NCI-H526 treated with DMSO at 0.1 percent for 48 hours (cell line): ENCODE data around the gene JADE2.
"Not testable (repeated sequence)": the region's sequence is repeated elsewhere in the genome, so short reads cannot be mapped to it uniquely, and the experiment has no call there.

Experiments used
- DNase-seq: peaks from one replicate; lab custom pipeline; 2025; lab: John Stamatoyannopoulos, UW

The JADE2 gene

GRCh38 chr5:134507452-134507851 lies 18.0 kb upstream of the JADE2 start:
- no peak for DNase-seq

DNA sequence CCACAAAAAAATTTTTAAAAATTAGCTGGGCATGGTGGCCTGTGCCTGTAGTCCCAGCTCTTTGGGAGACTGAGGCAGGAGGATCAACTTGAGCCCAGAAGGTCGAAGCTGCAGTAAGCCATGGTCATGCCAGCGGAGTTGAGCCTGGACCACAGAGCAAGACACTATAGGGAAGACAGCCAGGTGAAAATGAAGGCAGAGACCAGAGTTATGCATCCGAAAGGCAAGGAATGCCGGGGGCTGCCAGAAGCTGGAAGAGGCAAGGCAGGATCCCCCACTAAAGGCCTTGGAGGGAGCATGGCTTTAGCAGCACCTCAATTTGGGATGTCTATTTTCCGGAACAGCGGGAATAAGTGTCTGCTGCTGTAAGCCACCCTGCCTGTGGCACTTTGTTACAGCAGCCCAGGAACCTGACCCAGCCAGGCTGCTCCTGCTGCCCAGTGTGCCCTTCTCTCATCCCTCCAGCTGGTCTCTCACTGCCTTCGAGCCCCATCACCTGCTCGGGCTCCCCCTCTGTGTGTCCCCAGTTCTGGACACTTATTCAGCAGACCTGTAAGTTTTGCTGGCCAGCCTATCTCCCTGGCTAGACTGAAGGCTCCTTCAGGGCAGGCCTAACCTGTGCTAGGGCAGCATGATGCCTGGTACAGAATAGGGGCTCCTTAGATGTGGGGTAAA lies 16.8 kb upstream of the JADE2 start:
- no peak for DNase-seq

DNA sequence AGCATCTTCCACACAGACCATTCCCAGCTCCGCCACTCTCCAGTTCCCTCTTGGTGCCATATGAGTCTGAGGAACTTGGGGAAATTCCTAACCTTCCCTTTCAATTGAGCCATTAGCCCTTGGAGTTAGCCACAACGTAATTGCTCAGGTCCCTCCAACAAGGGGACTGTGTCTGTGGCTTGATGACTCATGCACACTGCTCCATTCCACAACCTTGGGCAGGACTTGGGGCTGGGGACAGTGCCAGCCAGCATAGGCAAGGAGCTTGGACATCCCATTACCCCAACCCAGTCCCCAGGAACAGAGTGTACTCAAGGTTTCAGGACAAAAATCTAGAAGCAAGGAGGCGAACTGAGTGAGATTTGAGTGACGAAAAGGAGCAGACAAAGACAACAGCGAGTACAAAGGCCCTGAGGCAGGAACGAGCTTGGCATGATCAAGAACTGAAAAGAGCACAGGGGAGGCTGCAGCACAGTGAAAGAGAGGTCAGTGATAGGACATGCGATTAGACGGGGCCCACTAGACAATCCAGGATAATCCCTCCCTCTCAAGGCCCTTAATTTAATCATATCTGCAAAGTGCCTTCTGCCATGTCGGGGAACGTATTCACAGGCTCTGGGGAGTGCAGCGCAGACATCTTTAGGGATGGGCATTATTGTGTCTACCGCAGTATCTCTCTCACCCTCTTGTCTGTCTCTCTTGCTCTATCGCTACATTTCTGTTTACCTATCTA lies 16.0 kb upstream of the JADE2 start:
- DNase-seq: no peak

DNA sequence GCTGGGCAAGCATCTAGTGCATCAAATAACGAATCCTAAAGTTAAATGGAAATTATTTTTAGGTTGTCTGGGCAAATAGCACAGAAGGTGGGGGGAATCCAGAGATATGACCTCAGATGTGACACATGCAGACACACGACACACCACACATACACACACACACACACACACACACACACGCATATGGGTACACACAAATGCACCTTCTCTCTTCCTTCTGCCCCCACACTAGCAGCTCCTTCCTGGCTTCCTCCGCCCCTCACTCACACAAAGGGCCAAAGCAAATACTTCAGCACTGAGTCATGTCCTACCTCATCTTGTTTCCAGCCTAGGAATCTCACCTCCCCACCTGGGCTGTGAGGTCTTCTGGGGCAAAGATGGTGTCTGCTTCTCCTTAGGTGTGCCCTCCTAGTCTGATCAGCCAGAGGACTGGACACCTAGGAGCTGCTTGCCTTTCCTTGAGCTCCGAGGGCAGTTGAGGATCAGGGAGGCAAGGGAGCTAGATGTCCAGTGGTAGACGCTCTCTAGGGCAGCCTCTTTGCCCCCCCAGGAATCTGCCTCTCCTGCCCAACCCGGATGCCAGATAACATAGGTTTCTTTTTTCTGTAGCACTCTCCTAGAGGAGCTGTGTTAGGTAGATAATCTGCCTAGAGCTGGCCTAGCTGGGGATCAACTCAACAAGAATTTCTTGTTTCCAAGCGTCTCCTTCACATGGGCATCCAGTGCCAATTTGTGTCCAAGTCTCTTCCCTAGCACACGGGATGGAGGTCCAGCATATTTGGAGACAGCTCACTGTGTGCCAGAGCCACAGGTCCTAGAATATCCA lies 14.3 kb upstream of the JADE2 start:
- DNase-seq: no peak

DNA sequence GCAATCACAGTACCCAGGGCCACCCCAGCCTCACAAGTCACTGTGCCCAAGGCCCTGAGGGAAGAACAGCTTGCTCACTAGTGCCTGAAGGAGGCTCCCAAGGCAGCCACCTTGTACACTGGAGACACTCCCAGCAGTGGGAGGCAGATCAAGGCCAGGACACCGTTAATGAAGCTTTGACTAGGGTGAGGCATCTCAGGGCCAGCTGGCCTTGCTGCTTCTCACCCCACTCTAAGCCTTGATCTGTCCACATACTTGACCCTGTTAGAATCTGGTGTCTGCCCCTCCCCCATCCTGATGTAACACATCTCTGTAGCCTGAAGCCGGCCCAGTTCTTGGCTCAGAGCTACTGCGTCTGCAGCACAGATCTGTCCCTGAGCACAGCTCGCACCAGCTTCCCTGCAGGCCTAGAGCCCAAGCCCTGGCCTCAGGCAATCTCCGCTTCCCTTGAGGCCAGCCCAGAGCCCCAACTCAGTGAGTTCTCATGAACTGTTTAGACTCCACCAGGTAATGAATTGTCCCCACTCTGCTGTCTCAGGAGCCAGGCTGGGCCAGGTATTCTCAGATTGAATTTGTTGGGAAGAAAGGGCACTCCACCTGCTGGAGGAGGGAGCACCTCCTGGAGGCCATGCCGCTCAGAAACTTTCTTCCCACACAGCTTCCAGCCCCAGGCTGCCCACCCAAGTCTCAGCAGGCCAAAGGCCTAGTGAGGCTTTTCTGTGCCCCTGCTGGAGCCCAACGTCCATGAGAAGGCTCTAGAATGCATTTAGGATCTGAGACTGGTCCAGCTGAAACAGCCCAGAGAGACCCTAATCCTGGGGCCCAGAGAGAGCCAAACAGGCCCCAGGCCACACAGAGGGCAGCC lies 13.4 kb upstream of the JADE2 start:
- DNase-seq: peak; percentile 5

GRCh38 chr5:134512661-134512999 lies 12.8 kb upstream of the JADE2 start:
- DNase-seq: no peak

GRCh38 chr5:134515801-134516200 lies 9.7 kb upstream of the JADE2 start:
- no peak for DNase-seq

DNA sequence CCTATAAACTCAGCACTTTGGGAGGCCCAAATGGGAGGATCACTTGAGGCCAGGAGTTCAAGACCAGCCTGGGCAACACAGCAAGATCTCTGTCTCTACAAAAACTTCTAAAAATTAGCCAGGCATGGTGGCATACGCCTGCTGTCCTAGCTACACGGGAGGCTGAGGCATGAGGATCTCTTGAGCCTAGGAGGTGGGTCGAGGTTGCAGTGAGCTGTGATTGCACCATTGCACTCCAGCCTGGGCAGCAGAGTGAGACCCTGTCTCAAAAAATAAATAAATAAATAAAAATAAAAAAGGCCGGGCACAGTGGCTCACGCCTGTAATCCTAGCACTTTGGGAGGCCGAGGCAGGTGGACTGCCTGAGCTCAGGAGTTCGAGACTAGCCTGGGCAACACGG lies 8.5 kb upstream of the JADE2 start:
- not testable (repeated sequence) for DNase-seq

- DNase-seq: no peak
Observed at GRCh38 chr5:134517553-134517952, 7.9 kb upstream of the JADE2 start.

GRCh38 chr5:134519989-134520388 lies 5.5 kb upstream of the JADE2 start:
- DNase-seq: no peak

GRCh38 chr5:134521841-134522240 lies 3.6 kb upstream of the JADE2 start:
- DNase-seq: no peak

GRCh38 chr5:134523543-134524271 lies 1.8 kb upstream of the JADE2 start:
- DNase-seq: no peak

DNA sequence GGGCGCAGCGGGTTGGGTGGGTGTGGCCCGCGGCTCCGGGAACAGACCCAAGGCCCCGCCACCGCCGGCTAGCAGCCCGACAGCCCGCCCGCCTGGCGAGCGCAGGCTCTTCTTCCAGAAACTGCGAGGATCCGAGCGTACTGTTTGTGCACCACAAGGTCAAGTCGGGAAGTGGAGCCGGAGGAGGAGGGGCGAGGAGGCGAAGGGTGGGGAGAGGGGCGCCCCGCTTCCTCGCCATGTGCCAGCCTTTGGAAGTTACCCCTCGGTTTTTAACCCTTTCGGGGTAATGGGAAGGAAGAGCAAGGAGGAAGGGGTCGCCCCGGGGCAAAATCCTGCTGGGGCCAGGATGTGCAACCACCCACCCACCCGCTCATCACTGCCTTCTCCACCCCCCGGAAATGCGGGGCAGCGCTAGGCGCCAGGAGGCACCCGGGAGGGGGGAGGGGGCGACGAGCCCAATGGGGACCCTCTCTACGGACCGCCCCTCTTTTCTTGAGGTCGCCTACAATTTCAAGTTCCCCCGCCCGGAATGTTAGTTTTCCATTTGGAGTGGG lies 1.1 kb upstream of the JADE2 start:
- peak; percentile 15 for DNase-seq

DNA sequence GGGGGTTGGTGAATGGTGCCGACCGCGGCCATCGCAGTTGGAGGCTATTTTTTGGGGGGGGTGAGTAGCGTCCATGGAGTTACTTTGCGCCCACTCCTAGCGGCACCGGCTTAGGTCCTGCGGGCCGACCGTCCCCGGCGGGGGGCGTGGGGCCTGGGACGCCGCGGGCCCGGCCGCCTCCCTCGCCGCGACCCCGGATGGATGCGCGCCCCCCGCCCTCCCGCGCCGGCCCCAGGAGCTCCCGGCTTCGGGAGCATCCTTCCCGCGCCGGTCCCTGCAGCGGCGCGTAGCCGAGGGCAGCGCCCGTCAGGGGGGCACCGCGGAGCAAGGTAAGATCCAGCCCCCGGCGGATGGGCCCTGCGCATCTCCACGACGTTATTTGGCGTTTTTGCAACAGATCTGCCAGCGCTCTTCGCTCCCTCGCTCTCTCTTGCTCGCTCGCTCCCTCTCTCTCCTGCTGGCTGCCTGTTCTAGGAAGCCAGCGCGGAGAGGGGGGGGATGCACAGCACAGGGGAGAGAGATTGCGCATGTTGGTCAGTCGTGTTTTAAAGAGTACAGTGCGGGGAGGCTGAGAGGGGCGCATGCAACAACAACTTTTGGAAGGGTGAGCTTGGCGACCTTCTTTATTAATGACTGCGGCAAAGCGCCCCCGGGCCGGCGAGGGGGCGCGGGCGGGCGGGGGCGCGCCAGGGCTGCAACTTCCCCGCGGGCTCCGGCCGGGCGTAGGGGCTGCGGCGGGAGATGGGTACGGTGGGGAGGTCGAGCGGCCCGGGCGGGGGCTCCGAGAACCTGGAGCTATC lies 413 bp downstream of the JADE2 start:
- peak; percentile 52 for DNase-seq

GRCh38 chr5:134526483-134527155 lies 1.1 kb downstream of the JADE2 start:
- peak; percentile 22 for DNase-seq

GRCh38 chr5:134527156-134527960 lies 1.9 kb downstream of the JADE2 start:
- peak; percentile 34 for DNase-seq

- no peak for DNase-seq
Observed at GRCh38 chr5:134527961-134528424, 2.5 kb downstream of the JADE2 start.

- no peak for DNase-seq
Observed at GRCh38 chr5:134528556-134528955, 3.1 kb downstream of the JADE2 start.

DNA sequence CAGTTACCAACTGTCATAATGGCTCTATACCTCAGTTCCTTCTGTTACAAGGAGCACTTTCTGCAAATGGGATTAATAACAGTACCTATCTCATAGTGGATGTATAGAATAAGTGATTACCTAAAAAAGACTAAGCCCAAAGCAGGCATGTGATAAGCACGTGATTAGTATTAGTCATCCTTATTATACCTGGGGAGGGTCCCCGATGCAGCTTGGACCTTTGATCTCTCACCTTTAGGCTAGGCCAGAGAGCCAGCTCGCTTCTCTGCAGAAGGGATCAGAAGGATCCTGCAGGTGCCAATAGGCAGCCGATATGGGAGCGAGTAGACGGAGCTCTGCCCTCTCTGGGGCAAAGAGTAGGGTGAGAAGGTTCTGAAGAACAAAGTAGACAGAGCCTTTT lies 4.0 kb downstream of the JADE2 start:
- DNase-seq: no peak
